Subcutaneous preadipocyte (primary cell): ENCODE measurements around the gene SYTL1. TPM values are rescaled to one million over a fixed set of nuclear protein-coding genes. Genes with fewer than 3 reads are reported as not detected.

Source experiments
- small RNA-seq: library from RNA; depleted of rRNA; stranded (forward); fragments of <200 nt; gene quantifications from one replicate; pipeline ENCODE3, GENCODE V24; 2012
- total RNA-seq: library from RNA; depleted of rRNA; stranded (reverse); fragments of >200 nt; gene quantifications from 2 replicates; pipeline ENCODE4 v1.2.3, GENCODE V29; 2012

Gene SYTL1
- total RNA-seq, result not detected in 2 replicates

DNA sequence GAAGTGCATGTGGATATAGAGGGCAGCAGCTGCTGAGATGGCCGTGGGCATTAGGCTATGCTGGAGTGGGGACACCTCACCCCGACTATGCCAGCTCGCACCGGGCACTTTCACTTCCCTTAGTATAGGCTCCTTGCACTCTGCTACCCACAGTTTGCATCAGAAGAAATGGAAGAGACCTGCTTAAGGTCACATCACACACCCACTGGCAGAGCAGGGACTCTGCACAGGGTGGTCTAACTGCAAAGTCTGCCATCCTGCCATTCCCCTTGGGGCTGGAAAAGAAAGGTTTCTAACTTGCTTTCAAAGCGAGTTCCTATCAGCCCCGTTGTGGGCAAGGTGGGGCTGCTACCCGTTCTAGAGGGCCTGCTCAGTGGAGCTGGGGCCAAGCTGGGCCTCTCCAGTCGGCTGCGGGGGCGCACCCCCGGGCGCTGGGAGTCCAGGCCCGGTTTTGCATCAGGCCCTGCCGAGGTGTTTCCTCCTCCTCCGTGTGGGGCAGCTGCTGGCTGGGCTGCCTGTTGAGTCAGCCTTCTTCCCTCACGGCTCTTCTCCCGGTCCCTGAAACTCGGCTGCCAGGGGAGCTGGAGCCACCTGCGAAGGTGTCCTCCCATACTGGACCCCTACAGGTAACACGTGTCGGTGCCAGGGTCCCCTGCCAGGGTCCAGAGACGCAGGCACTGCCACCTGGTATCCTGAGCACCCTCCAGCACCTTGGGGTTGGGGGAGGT lies at the start of gene SYTL1:
Gene SYTL1, plus strand, starts transcription at position 498 of the 728 bp plus-strand sequence. CDS start 3,313 bp downstream, outside the sequence.

GRCh38 chr1:27321813-27322568 lies 19.8 kb upstream of the SYTL1 start, which contains the start of gene TMEM222:
Gene TMEM222, plus strand, starts transcription at chr1:27322163. Its CDS starts 35 bp downstream, at chr1:27322198.

GRCh38 chr1:27366411-27367159 lies 24.8 kb downstream of the SYTL1 start, which contains the start of gene MAP3K6:
Gene MAP3K6, minus strand, starts transcription at chr1:27366961. Its CDS starts 364 bp downstream, at chr1:27366597.

GRCh38 chr1:27374362-27375086 lies 32.7 kb downstream of the SYTL1 start, which contains the start of gene FCN3:
Gene FCN3, minus strand, starts transcription at chr1:27374824. Its CDS starts 6 bp downstream, at chr1:27374818.

GRCh38 chr1:27383039-27383605 lies 41.3 kb downstream of the SYTL1 start, which contains the start of gene CD164L2:
Gene CD164L2, minus strand, starts transcription at chr1:27383333. Its CDS starts 94 bp downstream, at chr1:27383239.

DNA sequence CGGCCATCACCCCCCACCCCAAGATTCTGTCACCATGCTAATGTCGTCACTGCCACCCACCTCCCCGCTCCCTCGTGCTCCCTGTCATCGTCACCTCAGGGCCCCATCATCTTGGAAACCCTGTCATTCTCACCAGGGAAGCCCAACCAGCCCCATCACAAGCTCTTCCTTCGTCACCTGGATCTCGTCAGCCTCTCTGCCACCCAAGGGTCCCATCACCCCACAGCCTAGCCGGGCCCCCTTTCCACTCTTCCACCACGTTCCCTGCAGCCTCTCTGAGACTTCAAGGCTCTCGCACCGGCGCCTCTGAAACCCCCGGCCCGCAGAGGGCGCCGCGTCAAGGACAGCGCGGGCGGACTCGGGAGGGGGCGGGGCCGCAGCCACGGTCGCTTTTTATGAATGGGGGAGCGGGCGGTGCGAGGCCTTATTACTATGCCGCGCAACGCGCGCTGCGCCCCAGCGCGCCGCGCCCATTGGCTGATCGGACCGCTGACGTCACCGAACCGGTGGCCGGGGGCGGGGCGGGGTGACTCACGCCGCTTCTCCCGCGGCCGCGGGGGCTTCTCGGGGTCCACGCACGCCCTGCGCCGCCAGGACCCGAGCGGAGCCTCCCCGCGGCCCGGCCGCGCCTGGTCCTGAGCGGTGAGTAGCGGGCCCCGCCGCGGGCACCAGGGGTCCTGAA lies 50.4 kb downstream of the SYTL1 start, which contains the start of gene GPR3:
Gene GPR3, plus strand, starts transcription at position 527 of the 682 bp plus-strand sequence. CDS start 1,177 bp downstream, outside the sequence.

Small RNA genes within 50 kb of the gene (small RNA-seq; reads per million reads assigned to genes)
- 0.27 reads per million, percentile 5 among the genes with 10 or more reads in this experiment for gene RNU6-48P

Other genes starting within 250 kb of the SYTL1 start
- gene SLC9A1, start 186.9 kb upstream of the SYTL1 start, total RNA-seq, result 3.7 and 5.3 TPM in 2 replicates
- gene WDTC1, start 107.4 kb upstream of the SYTL1 start, total RNA-seq, result 13.6 and 18.8 TPM in 2 replicates
- 21.9 and 25.0 TPM in 2 replicates for gene TMEM222, start 19.9 kb upstream of the SYTL1 start, total RNA-seq
- gene MAP3K6, start 24.9 kb downstream of the SYTL1 start, total RNA-seq, result 24.8 and 26.5 TPM in 2 replicates
- not detected in 2 replicates for gene FCN3, start 32.8 kb downstream of the SYTL1 start, total RNA-seq
- gene CD164L2, start 41.3 kb downstream of the SYTL1 start, total RNA-seq, result not detected in 2 replicates
- gene GPR3, start 50.6 kb downstream of the SYTL1 start, total RNA-seq, result 0.73 and 1.2 TPM in 2 replicates
- 16.9 and 20.1 TPM in 2 replicates for gene WASF2, start 148.1 kb downstream of the SYTL1 start, total RNA-seq